Calu3 (cell line): ENCODE results near the gene NCF4. TPM values are rescaled to one million over a fixed set of nuclear protein-coding genes. Genes with fewer than 3 reads are reported as not detected.

Experiments
- BruUV-seq: library from RNA; stranded (reverse); fragments of 400-500 nt; replicated peaks from 2 replicates; lab custom pipeline; 2021; lab: Mats Ljungman, UMichigan
- CTCF ChIA-PET: fragments of 300-600 bp; sonication (Branson Sonifier 250); formaldehyde crosslinking; loops from one replicate; lab custom pipeline; 2022; ENCODE audit warnings: antibody characterized with exemption; lab: Charles Lee
- DNase-seq: peaks from one replicate; pipeline ENCODE4 v3.0.0; 2022
- H3K27ac Mint-ChIP-seq: one replicate; pipeline ENCODE4 v1.8.0; 2022; ENCODE audit warnings: mixed read lengths; ENCODE audit not compliant: unreplicated experiment
- H3K27me3 Mint-ChIP-seq: one replicate; pipeline ENCODE4 v1.8.0; 2022; ENCODE audit warnings: mixed read lengths; ENCODE audit not compliant: unreplicated experiment
- H3K36me3 Mint-ChIP-seq: one replicate; pipeline ENCODE4 v1.8.0; 2022; ENCODE audit warnings: mild to moderate bottlenecking, moderate library complexity, mixed read lengths; ENCODE audit not compliant: insufficient read depth, unreplicated experiment
- H3K4me1 Mint-ChIP-seq: one replicate; pipeline ENCODE4 v1.8.0; 2022; ENCODE audit warnings: mild to moderate bottlenecking, low read depth, mixed read lengths; ENCODE audit not compliant: unreplicated experiment
- H3K4me3 Mint-ChIP-seq: one replicate; pipeline ENCODE4 v1.8.0; 2022; ENCODE audit warnings: mild to moderate bottlenecking, low read depth, moderate library complexity, mixed read lengths; ENCODE audit not compliant: unreplicated experiment
- H3K9me3 Mint-ChIP-seq: one replicate; pipeline ENCODE4 v1.8.0; 2022; ENCODE audit warnings: low read depth, mixed read lengths; ENCODE audit not compliant: unreplicated experiment
- intact Hi-C: fragments of 100-400 bp; cut with micrococcal nuclease; formaldehyde crosslinking; loops from one replicate; pipeline ENCODE4 v1.10.0; 2022; ENCODE audit not compliant: unreplicated experiment
- total RNA-seq: library from RNA; stranded (reverse); gene quantifications from 2 replicates; pipeline ENCODE4 v1.2.3, GENCODE V29; 2022
- TF ChIP-seq, protein P1 (sequence below): fragments of 200-600 bp; IDR thresholded peaks from one replicate; pipeline ENCODE4 v1.8.0; 2022; ENCODE audit warnings: antibody characterized with exemption; ENCODE audit not compliant: unreplicated experiment

Gene NCF4
- total RNA-seq, 1 experiment from 2014 or later, result not detected

DNA sequence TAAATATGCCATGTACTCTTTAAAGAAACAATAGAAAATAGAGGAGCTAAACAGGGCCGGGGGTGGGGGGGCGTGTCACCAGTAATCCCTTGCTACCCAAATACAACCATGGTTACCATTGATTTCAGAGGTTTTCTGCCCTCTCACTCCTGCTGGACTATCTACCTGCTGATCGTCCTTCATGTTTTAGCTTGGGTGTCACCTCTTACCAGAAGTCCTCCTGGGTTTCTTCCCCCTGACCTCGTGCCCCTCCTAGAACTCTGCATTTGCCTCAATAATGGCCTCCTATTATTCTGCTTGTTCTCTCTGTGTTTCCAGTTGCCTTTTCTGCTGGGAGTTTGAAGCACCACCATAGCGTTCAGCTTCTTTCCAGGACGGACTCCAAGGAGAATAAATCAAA lies 34.5 kb upstream of the NCF4 start:
- intact Hi-C loops, result no loop called here
- Mint-ChIP-seq H3K4me3 (no peak overlapping the region), H3K27me3 (peaks cover 89% of the 10 kb centered on the region), H3K9me3 (no peaks in the 10 kb centered on the region), H3K36me3 (no peaks in the 10 kb centered on the region), H3K4me1 (no peaks in the 10 kb centered on the region), H3K27ac (no peak overlapping the region)
- no TSS peak for BruUV-seq
- CTCF ChIA-PET, result no interaction called here
- no peak for DNase-seq
- TF ChIP-seq, protein P1, sequence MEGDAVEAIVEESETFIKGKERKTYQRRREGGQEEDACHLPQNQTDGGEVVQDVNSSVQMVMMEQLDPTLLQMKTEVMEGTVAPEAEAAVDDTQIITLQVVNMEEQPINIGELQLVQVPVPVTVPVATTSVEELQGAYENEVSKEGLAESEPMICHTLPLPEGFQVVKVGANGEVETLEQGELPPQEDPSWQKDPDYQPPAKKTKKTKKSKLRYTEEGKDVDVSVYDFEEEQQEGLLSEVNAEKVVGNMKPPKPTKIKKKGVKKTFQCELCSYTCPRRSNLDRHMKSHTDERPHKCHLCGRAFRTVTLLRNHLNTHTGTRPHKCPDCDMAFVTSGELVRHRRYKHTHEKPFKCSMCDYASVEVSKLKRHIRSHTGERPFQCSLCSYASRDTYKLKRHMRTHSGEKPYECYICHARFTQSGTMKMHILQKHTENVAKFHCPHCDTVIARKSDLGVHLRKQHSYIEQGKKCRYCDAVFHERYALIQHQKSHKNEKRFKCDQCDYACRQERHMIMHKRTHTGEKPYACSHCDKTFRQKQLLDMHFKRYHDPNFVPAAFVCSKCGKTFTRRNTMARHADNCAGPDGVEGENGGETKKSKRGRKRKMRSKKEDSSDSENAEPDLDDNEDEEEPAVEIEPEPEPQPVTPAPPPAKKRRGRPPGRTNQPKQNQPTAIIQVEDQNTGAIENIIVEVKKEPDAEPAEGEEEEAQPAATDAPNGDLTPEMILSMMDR, result no peak

DNA sequence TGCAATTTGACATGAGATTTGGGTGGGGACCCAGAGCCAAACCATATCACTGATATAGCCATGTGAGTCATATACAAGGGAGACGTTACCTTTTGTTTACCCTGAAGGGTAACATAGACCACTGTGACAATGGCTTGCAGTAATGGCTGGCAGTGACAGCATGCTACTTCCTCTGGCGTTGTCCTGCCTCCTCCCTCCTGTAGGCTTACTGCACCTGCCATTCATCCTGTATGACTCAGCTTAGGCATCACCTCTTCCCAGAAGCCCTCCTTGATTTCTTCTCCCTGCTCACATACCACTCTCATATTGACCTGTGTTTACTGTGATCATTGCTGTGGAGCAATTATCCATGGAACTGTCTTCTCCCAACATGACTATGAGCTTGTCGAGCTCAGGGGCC lies 32.0 kb upstream of the NCF4 start:
- DNase-seq, result no peak
- Mint-ChIP-seq H3K4me3 (no peak overlapping the region), H3K36me3 (no peaks in the 10 kb centered on the region), H3K27me3 (peaks cover 100% of the 10 kb centered on the region), H3K4me1 (no peaks in the 10 kb centered on the region), H3K9me3 (no peaks in the 10 kb centered on the region), H3K27ac (no peak overlapping the region)
- CTCF ChIA-PET, result no interaction called here
- intact Hi-C loops, result no loop called here
- BruUV-seq, result no TSS peak
- TF ChIP-seq, protein P1, result no peak

DNA sequence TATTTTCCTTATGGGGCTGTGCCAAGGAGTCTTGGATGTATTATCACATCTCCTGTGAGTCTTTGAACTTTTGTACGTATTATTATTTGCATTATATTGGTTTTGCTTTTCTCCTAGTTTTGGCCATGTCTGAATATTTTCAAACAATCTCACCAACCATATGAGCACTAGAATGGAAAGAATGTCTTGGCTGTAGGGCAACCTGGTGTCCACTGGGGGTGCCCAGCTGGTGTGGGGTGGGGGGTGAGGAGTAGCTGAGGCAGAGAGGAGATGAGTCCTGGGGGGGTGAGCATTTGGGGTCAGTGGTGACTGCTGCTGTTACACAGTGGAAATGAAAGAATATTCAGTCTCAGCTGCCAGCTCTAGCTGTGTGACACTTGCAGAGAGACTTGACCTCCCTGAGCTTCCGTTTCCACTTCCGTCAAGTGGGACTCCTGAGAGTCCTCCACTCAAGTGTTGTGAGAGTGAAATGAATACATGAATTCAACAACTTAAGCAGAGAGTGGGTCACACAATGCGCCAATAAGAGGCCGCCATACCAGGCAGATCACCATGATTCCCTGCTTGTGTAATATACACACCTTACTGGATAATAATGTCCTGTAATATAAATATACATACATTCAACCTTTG lies 31.3 kb upstream of the NCF4 start:
- H3K36me3 Mint-ChIP-seq, result no peaks in the 10 kb centered on the region
- no TSS peak for BruUV-seq
- no peaks in the 10 kb centered on the region for H3K9me3 Mint-ChIP-seq
- H3K27me3 Mint-ChIP-seq, result peaks cover 100% of the 10 kb centered on the region
- CTCF ChIA-PET, result no interaction called here
- H3K4me3 Mint-ChIP-seq, result no peak overlapping the region
- TF ChIP-seq, protein P1, result no peak
- no peak overlapping the region for H3K27ac Mint-ChIP-seq
- intact Hi-C loops, result no loop called here
- no peak for DNase-seq
- H3K4me1 Mint-ChIP-seq, result no peaks in the 10 kb centered on the region

DNA sequence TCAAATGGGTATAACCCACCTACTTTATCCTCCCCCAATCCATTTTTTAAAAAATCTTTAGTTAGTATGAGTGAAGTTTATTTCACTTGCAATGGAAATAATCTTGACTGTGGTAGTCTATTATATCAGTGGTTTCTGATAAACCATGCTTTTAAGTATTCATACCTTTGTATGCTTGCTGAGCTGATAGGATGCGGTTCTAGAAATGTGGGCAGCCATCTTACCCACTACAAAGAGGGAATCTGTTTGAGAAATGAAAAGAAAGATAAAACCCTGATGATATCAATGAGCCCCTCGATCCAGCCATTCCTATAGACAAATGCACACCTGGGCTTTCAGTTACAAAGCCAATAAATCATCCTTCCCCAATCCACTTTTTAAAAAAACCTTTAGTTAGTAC lies 30.2 kb upstream of the NCF4 start:
- no peaks in the 10 kb centered on the region for H3K4me1 Mint-ChIP-seq
- intact Hi-C loops, result no loop called here
- no peak for DNase-seq
- H3K36me3 Mint-ChIP-seq, result no peaks in the 10 kb centered on the region
- no peak overlapping the region for H3K4me3 Mint-ChIP-seq
- no TSS peak for BruUV-seq
- TF ChIP-seq, protein P1, result no peak
- CTCF ChIA-PET, result no interaction called here
- H3K27ac Mint-ChIP-seq, result no peak overlapping the region
- no peaks in the 10 kb centered on the region for H3K9me3 Mint-ChIP-seq
- H3K27me3 Mint-ChIP-seq, result peaks cover 94% of the 10 kb centered on the region
